ENCODE data around the gene UNC5B. TPM values are rescaled to one million over a fixed set of nuclear protein-coding genes. Genes with fewer than 3 reads are reported as not detected.

Gene UNC5B
- polyA plus RNA-seq, 4 donors, result 44.7 to 106 (median 49.3) TPM

GRCh38 chr10:71351628-71352319 lies 139.4 kb downstream of the UNC5B start:
- DNase-seq (ENCODE audit: low read depth in 4 of 4, low spot score in 3 of 4), result no peak

Other genes starting within 250 kb of the UNC5B start
- 1 to 10 TPM; 8.2 to 9.9 (median 8.5) TPM for gene SLC29A3, start 106.7 kb downstream of the UNC5B start, polyA plus RNA-seq (ENCODE audit: insufficient read length in 4 of 4)
- 10 to 100 TPM in 1 of 4 donors, 1 to 10 TPM in 3; 1.5 to 28.3 (median 2.7) TPM for gene CDH23, start 184.3 kb downstream of the UNC5B start, polyA plus RNA-seq (ENCODE audit: insufficient read length in 4 of 4)

Measured in left renal pelvis (tissue), 4 donors.